Parathyroid adenoma (tissue), 2 donors: Measurements from ENCODE around the gene SLX9.

Experiments used
- H2AFZ ChIP-seq: fragments of 300-600 bp; sonication (generic); one replicate; pipeline ENCODE4 v1.7.0; 2017; ENCODE audit warnings: antibody characterized with exemption, mild to moderate bottlenecking
- H3K27ac ChIP-seq: fragments of 300-600 bp; sonication (generic); one replicate; pipeline ENCODE4 v1.7.0; 2017
- H3K27me3 ChIP-seq: fragments of 300-600 bp; sonication (generic); one replicate; pipeline ENCODE4 v1.7.0; 2017; ENCODE audit warnings: low read length; ENCODE audit not compliant: control insufficient read depth, insufficient read depth
- H3K36me3 ChIP-seq: fragments of 300-600 bp; sonication (generic); one replicate; pipeline ENCODE4 v1.7.0; 2017; ENCODE audit warnings: low read length; ENCODE audit not compliant: control insufficient read depth, insufficient read depth
- H3K4me1 ChIP-seq: fragments of 300-600 bp; sonication (generic); one replicate; pipeline ENCODE4 v1.7.0; 2017; ENCODE audit warnings: control low read depth
- H3K4me2 ChIP-seq: fragments of 300-600 bp; sonication (generic); one replicate; pipeline ENCODE4 v1.7.0; 2017; ENCODE audit warnings: low read length
- H3K4me3 ChIP-seq: fragments of 300-600 bp; sonication (generic); one replicate; pipeline ENCODE4 v1.7.0; 2017; ENCODE audit warnings: low read depth, low read length
- H3K79me2 ChIP-seq: fragments of 300-600 bp; sonication (generic); one replicate; pipeline ENCODE4 v1.7.0; 2017; ENCODE audit warnings: control low read depth
- H3K9ac ChIP-seq: fragments of 300-600 bp; sonication (generic); one replicate; pipeline ENCODE4 v1.7.0; 2017; ENCODE audit warnings: mild to moderate bottlenecking
- H3K9me3 ChIP-seq: fragments of 300-600 bp; sonication (generic); one replicate; pipeline ENCODE4 v1.7.0; 2017; ENCODE audit warnings: low read length; ENCODE audit not compliant: control insufficient read depth
- CTCF ChIP-seq: fragments of 300-600 bp; sonication (generic); IDR thresholded peaks from one replicate; pipeline ENCODE4 v1.7.0; 2017; ENCODE audit warnings: antibody characterized with exemption, mild to moderate bottlenecking
- donor health status: primary hyperparathyroidism.

Gene SLX9

GRCh38 chr21:44914176-44914874 lies 25.5 kb upstream of the SLX9 start:
- Histone ChIP-seq H3K9me3 (no peaks in the 10 kb centered on the region), H3K4me1 (no peaks in the 10 kb centered on the region), H3K79me2 (no peaks in the 10 kb centered on the region), H3K4me3 (no peak overlapping the region), H3K27ac (no peak overlapping the region), H2AFZ (no peak overlapping the region), H3K36me3 (no peaks in the 10 kb centered on the region), H3K27me3 (no peaks in the 10 kb centered on the region), H3K4me2 (no peak overlapping the region), H3K9ac (no peak overlapping the region)
- no peak for TF ChIP-seq CTCF

DNA sequence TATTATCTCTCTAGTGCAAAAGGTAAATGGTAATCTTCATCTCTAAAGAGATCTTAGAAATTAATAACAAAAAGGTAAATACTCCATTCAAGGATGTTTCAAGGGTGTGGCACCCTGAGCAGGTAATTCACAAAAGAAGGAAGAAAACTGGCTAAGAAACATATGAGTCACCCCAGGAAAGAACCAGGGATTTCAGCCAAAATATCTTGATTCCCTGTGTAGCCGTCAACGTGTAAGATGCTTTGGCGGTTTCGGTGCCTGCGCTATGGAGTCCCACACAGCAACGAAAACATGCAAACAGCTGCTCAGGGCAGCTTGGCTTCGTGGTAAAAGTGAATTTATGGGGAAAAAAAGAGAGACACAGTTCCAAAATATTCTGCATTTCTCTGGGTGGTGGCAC lies 22.9 kb upstream of the SLX9 start:
- H3K4me3 ChIP-seq, result no peak overlapping the region
- H3K27me3 ChIP-seq, result no peaks in the 10 kb centered on the region
- no peaks in the 10 kb centered on the region for H3K9me3 ChIP-seq
- H3K4me1 ChIP-seq, result no peaks in the 10 kb centered on the region
- H3K9ac ChIP-seq, result no peak overlapping the region
- no peaks in the 10 kb centered on the region for H3K79me2 ChIP-seq
- H3K36me3 ChIP-seq, result no peaks in the 10 kb centered on the region
- TF ChIP-seq CTCF, result no peak
- H2AFZ ChIP-seq, result no peak overlapping the region
- no peak overlapping the region for H3K27ac ChIP-seq
- H3K4me2 ChIP-seq, result no peak overlapping the region

GRCh38 chr21:44917446-44918106 lies 22.3 kb upstream of the SLX9 start:
- Histone ChIP-seq H2AFZ (no peak overlapping the region), H3K4me2 (no peak overlapping the region), H3K79me2 (no peaks in the 10 kb centered on the region), H3K27ac (no peak overlapping the region), H3K27me3 (no peaks in the 10 kb centered on the region), H3K4me3 (no peak overlapping the region), H3K36me3 (no peaks in the 10 kb centered on the region), H3K4me1 (no peaks in the 10 kb centered on the region), H3K9ac (no peak overlapping the region), H3K9me3 (no peaks in the 10 kb centered on the region)
- no peak for TF ChIP-seq CTCF

DNA sequence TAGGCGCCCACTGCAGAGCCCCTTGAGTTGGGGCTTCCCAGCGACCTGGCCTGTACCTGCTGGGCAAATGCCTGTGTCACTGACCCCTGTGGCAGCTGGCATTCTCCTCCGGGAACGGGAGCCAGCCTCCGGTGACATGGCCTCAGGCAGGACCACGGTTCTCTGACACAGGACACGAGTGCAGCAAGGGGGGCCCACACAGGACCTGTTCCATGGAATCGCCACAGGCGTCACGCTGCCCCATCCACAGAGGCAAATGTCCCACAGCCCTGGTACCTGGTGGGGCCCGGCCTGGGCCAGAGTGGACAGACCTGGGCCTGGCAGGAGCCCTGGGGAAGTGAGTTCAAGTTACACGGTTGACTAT lies 21.7 kb upstream of the SLX9 start:
- no peak overlapping the region for H3K9ac ChIP-seq
- H3K36me3 ChIP-seq, result no peaks in the 10 kb centered on the region
- no peaks in the 10 kb centered on the region for H3K4me1 ChIP-seq
- no peaks in the 10 kb centered on the region for H3K79me2 ChIP-seq
- H3K27me3 ChIP-seq, result no peaks in the 10 kb centered on the region
- no peak for TF ChIP-seq CTCF
- H3K4me3 ChIP-seq, result no peak overlapping the region
- H2AFZ ChIP-seq, result no peak overlapping the region
- H3K27ac ChIP-seq, result no peak overlapping the region
- no peak overlapping the region for H3K4me2 ChIP-seq
- H3K9me3 ChIP-seq, result no peaks in the 10 kb centered on the region

DNA sequence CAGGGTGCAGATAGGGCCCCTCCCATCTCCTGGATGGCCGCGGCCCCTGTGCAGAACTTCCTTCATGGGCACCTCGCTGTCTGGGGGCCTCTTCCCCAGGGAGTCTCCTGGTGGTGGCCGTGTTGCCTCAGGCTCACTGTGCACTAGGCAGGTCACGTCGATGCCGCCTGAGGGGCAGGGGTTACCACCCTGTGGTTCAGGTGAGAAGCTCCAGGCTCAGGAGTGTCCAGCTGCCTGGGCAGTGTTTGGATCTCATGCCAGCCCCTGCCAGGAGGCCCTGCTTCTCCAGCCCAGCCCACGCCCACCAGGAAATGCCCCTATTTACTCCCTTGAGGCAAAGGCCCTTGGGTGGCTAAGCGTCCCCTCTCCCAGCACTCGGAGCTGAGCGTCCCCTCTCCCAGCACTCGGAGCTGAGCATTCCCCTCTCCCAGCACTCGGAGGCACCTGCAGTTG lies 21.2 kb upstream of the SLX9 start:
- Histone ChIP-seq H3K36me3 (no peaks in the 10 kb centered on the region), H3K4me3 (no peak overlapping the region), H3K27me3 (no peaks in the 10 kb centered on the region), H3K4me1 (no peaks in the 10 kb centered on the region), H3K79me2 (no peaks in the 10 kb centered on the region), H3K9me3 (no peaks in the 10 kb centered on the region), H3K9ac (no peak overlapping the region), H3K4me2 (no peak overlapping the region), H3K27ac (no peak overlapping the region), H2AFZ (no peak overlapping the region)
- TF ChIP-seq CTCF, result no peak
